Mesenchymal stem cell (in vitro differentiated cells and primary cell): ENCODE data around the gene POLN.

Experiments used
- DNase-seq: peaks from one replicate; pipeline ENCODE4 v3.0.0-alpha.2; 2013
- H2AFZ ChIP-seq: one replicate; pipeline ENCODE4 v1.6.1; 2013; ENCODE audit warnings: low read depth, mild to moderate bottlenecking, control low read depth, inconsistent platforms, low read length, moderate library complexity
- H2AK5ac ChIP-seq: 2 replicates; pipeline ENCODE4 v1.6.1; 2013; ENCODE audit warnings: low read length, moderate library complexity, mild to moderate bottlenecking, inconsistent platforms; ENCODE audit not compliant: severe bottlenecking
- H2BK120ac ChIP-seq: one replicate; pipeline ENCODE4 v1.6.1; 2013; ENCODE audit warnings: low read depth, mild to moderate bottlenecking, inconsistent platforms, low read length, moderate library complexity
- H2BK12ac ChIP-seq, 2 experiments: one replicate each; pipeline ENCODE4 v1.6.1; 2013; ENCODE audit warnings: inconsistent platforms in 2 of 2, low read length in 2 of 2, mild to moderate bottlenecking in 2 of 2, moderate library complexity in 2 of 2, control low read depth in 1 of 2
- H2BK15ac ChIP-seq: one replicate; pipeline ENCODE4 v1.6.1; 2013; ENCODE audit warnings: mild to moderate bottlenecking, low read depth, inconsistent platforms; ENCODE audit not compliant: poor library complexity, severe bottlenecking
- H2BK5ac ChIP-seq: 2 replicates; pipeline ENCODE4 v1.6.1; 2013; ENCODE audit warnings: low read depth, mild to moderate bottlenecking, low read length, control low read depth, inconsistent platforms; ENCODE audit not compliant: poor library complexity, severe bottlenecking
- H3K14ac ChIP-seq, 2 experiments: one replicate each; pipeline ENCODE4 v1.6.1; 2013; ENCODE audit warnings: inconsistent platforms in 2 of 2, low read length in 2 of 2, control low read depth in 1 of 2, mild to moderate bottlenecking in 1 of 2, moderate library complexity in 1 of 2
- H3K18ac ChIP-seq, 2 experiments: one replicate each; pipeline ENCODE4 v1.6.1; 2013; ENCODE audit warnings: inconsistent platforms in 2 of 2, low read length in 2 of 2, control low read depth in 1 of 2, low read depth in 1 of 2, mild to moderate bottlenecking in 1 of 2
- H3K23ac ChIP-seq, 2 experiments: one replicate each; pipeline ENCODE4 v1.6.1; 2013; ENCODE audit warnings: inconsistent platforms in 2 of 2, low read length in 2 of 2, mild to moderate bottlenecking in 2 of 2, moderate library complexity in 2 of 2, control low read depth in 1 of 2
- H3K27ac ChIP-seq: 2 replicates; pipeline ENCODE4 v1.5.1; 2013; ENCODE audit warnings: mild to moderate bottlenecking, moderate library complexity, low read length, control low read depth, inconsistent platforms; ENCODE audit not compliant: poor library complexity, severe bottlenecking
- H3K27me3 ChIP-seq, 2 experiments: 2 replicates each; pipeline versions ENCODE4 v1.6.1 to v1.7.0; 2013; ENCODE audit warnings: low read length in 2 of 2, mild to moderate bottlenecking in 2 of 2, moderate library complexity in 2 of 2, control low read depth in 1 of 2, inconsistent platforms in 1 of 2; ENCODE audit not compliant: control insufficient read depth in 1 of 2, insufficient read depth in 1 of 2
- H3K36me3 ChIP-seq, 2 experiments: 2 replicates each; pipeline versions ENCODE4 v1.6.1 to v1.7.0; 2013; ENCODE audit warnings: low read length in 2 of 2, control low read depth in 1 of 2, inconsistent platforms in 1 of 2, low read depth in 1 of 2, mild to moderate bottlenecking in 1 of 2; ENCODE audit not compliant: insufficient read depth in 2 of 2, control insufficient read depth in 1 of 2
- H3K4ac ChIP-seq, 2 experiments: one replicate each; pipeline ENCODE4 v1.6.1; 2013; ENCODE audit warnings: inconsistent platforms in 2 of 2, low read length in 2 of 2, mild to moderate bottlenecking in 2 of 2, moderate library complexity in 2 of 2, control low read depth in 1 of 2, low read depth in 1 of 2
- H3K4me1 ChIP-seq: 2 replicates; pipeline ENCODE4 v1.6.1; 2013; ENCODE audit warnings: low read depth, low read length, control low read depth; ENCODE audit not compliant: control insufficient read depth, insufficient read depth
- H3K4me2 ChIP-seq: 2 replicates; pipeline ENCODE4 v1.6.1; 2013; ENCODE audit warnings: low read length, mild to moderate bottlenecking, inconsistent platforms; ENCODE audit not compliant: poor library complexity, severe bottlenecking
- H3K4me3 ChIP-seq, 2 experiments: 2 replicates each; pipeline versions ENCODE4 v1.5.1 to v1.7.0; 2013; ENCODE audit warnings: low read length in 2 of 2, mild to moderate bottlenecking in 2 of 2, control low read depth in 1 of 2, low read depth in 1 of 2; ENCODE audit not compliant: insufficient read depth in 1 of 2
- H3K79me1 ChIP-seq: replicated peaks from 2 replicates; pipeline ENCODE4 v1.6.1; 2013; ENCODE audit warnings: mild to moderate bottlenecking, control low read depth, low read length, inconsistent platforms; ENCODE audit not compliant: poor library complexity, severe bottlenecking
- H3K9ac ChIP-seq: 2 replicates; pipeline ENCODE4 v1.7.0; 2013; ENCODE audit warnings: mild to moderate bottlenecking, low read length, moderate library complexity
- H3K9me3 ChIP-seq: 2 replicates; pipeline ENCODE4 v1.7.0; 2013; ENCODE audit warnings: mild to moderate bottlenecking, low read length; ENCODE audit not compliant: control insufficient read depth
- H4K8ac ChIP-seq: one replicate; pipeline ENCODE4 v1.6.1; 2013; ENCODE audit warnings: inconsistent platforms, mild to moderate bottlenecking, low read length, moderate library complexity
- H4K91ac ChIP-seq: one replicate; pipeline ENCODE4 v1.6.1; 2013; ENCODE audit warnings: mild to moderate bottlenecking, low read length, inconsistent platforms
- WGBS: methylation state at CpG from one replicate; pipeline ENCODE4 v1.1.7; 2013; ENCODE audit warnings: mixed read lengths; 5-methylcytosine and 5-hydroxymethylcytosine counted together

The POLN gene

GRCh38 chr4:2075987-2076907 lies 165.7 kb downstream of the POLN start:
- Histone ChIP-seq H3K36me3 (no peaks in the 10 kb centered on the region), H3K4me2 (no peak overlapping the region), H2BK15ac (no peak overlapping the region), H4K8ac (no peak overlapping the region), H4K91ac (no peak overlapping the region), H2BK12ac (no peak overlapping the region), H3K9me3 (no peaks in the 10 kb centered on the region), H3K4me3 (no peak overlapping the region), H2AFZ (no peak overlapping the region), H3K9ac (no peak overlapping the region), H3K79me1 (no peaks in the 10 kb centered on the region), H3K27me3 (peaks cover 14 to 20% of the 10 kb centered on the region in 2 experiments), H2BK5ac (no peak overlapping the region), H3K14ac (no peak overlapping the region), H3K4me1 (peaks cover 7% of the 10 kb centered on the region), H3K23ac (no peak overlapping the region), H2BK120ac (no peak overlapping the region), H3K4ac (no peak overlapping the region), H2AK5ac (no peak overlapping the region), H3K18ac (no peak overlapping the region), H3K27ac (no peak overlapping the region)
- 93% methylated on average over 29 of the region's 31 CpGs for WGBS
- no peak for DNase-seq

- H2BK120ac ChIP-seq = no peak overlapping the region
- no peak overlapping the region for H3K14ac ChIP-seq
- H2BK12ac ChIP-seq = no peak overlapping the region
- no peaks in the 10 kb centered on the region for H3K36me3 ChIP-seq
- no peak overlapping the region for H3K4me3 ChIP-seq
- DNase-seq = no peak
- H2AK5ac ChIP-seq = no peak overlapping the region
- H3K9me3 ChIP-seq = no peaks in the 10 kb centered on the region
- WGBS = 88% methylated on average over 12 of the region's 12 CpGs
- no peak overlapping the region for H2BK5ac ChIP-seq
- H4K91ac ChIP-seq = no peak overlapping the region
- H3K27me3 ChIP-seq = peaks cover 20 to 22% of the 10 kb centered on the region in 2 experiments
- no peak overlapping the region for H3K9ac ChIP-seq
- no peak overlapping the region for H2AFZ ChIP-seq
- no peak overlapping the region for H3K4ac ChIP-seq
- no peak overlapping the region for H3K18ac ChIP-seq
- H3K4me2 ChIP-seq = no peak overlapping the region
- no peak overlapping the region for H3K27ac ChIP-seq
- no peak overlapping the region for H4K8ac ChIP-seq
- peaks cover 14% of the 10 kb centered on the region for H3K4me1 ChIP-seq
- no peak overlapping the region for H2BK15ac ChIP-seq
- H3K79me1 ChIP-seq = no peaks in the 10 kb centered on the region
- H3K23ac ChIP-seq = no peak overlapping the region
These were observed 166.5 kb downstream of the POLN start for GRCh38 chr4:2075171-2075986.

DNA sequence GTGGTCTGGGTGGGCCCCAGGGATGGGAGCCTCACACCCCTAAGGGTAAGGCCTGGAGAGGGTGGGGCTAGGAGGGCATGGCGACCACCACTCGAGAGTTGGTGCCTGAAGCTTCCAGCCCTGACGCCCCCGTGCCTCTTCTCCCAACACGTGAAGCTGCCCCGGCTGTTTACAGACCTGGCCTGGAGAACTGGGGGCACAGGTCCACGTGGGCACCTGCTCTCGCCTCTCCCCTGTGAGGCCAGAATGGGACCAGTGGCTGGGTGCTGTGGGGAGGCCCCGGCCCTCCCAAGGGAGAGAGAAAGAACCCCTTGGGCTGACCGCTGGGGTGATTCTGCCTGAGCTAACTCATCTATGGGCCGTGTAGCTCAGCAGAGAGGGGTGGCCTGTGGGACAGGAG lies 167.3 kb downstream of the POLN start:
- H3K36me3 ChIP-seq = no peaks in the 10 kb centered on the region
- H4K8ac ChIP-seq = no peak overlapping the region
- no peak overlapping the region for H2BK12ac ChIP-seq
- H3K23ac ChIP-seq = no peak overlapping the region
- peaks cover 22 to 24% of the 10 kb centered on the region in 2 experiments for H3K27me3 ChIP-seq
- DNase-seq = no peak
- no peaks in the 10 kb centered on the region for H3K79me1 ChIP-seq
- H3K4me2 ChIP-seq = no peak overlapping the region
- no peaks in the 10 kb centered on the region for H3K9me3 ChIP-seq
- no peak overlapping the region for H3K4ac ChIP-seq
- no peak overlapping the region for H3K27ac ChIP-seq
- no peak overlapping the region for H3K14ac ChIP-seq
- H3K4me3 ChIP-seq = no peak overlapping the region
- peaks cover 14% of the 10 kb centered on the region for H3K4me1 ChIP-seq
- no peak overlapping the region for H2AFZ ChIP-seq
- H2BK120ac ChIP-seq = no peak overlapping the region
- no peak overlapping the region for H3K18ac ChIP-seq
- H3K9ac ChIP-seq = no peak overlapping the region
- no peak overlapping the region for H2BK15ac ChIP-seq
- WGBS = 83% methylated on average over 11 of the region's 11 CpGs
- no peak overlapping the region for H4K91ac ChIP-seq
- no peak overlapping the region for H2AK5ac ChIP-seq
- no peak overlapping the region for H2BK5ac ChIP-seq
